ENCODE results near the gene ERMN. TPM values are rescaled to one million over a fixed set of nuclear protein-coding genes. Genes with fewer than 3 reads are reported as not detected.

ERMN gene
- total RNA-seq, 4 donors from 2014 or later = not detected

GRCh38 chr2:157334335-157334734 lies 8.7 kb upstream of the ERMN start:
- H3K4me1 ChIP-seq = no peaks in the 10 kb centered on the region
- H3K27ac ChIP-seq = no peak overlapping the region
- no peaks in the 10 kb centered on the region for H3K36me3 ChIP-seq
- no peak for DNase-seq
- in situ Hi-C loops (cut with MboI; ENCODE audit: low sequenced_read_pairs in 4 of 4) = loop anchor here in 2 of 4 donors (25.0 kb wide), 1 partner anchor 678 kb away; no protein-coding TSS in a partner anchor
- intact Hi-C loops (cut with DNase I; ENCODE audit: low total_unique reads) = no loop called here
- no peak for ATAC-seq
- no peak for TF ChIP-seq POLR2A (IDR thresholded peaks at IDR 0.05)
- TF ChIP-seq, protein P1, sequence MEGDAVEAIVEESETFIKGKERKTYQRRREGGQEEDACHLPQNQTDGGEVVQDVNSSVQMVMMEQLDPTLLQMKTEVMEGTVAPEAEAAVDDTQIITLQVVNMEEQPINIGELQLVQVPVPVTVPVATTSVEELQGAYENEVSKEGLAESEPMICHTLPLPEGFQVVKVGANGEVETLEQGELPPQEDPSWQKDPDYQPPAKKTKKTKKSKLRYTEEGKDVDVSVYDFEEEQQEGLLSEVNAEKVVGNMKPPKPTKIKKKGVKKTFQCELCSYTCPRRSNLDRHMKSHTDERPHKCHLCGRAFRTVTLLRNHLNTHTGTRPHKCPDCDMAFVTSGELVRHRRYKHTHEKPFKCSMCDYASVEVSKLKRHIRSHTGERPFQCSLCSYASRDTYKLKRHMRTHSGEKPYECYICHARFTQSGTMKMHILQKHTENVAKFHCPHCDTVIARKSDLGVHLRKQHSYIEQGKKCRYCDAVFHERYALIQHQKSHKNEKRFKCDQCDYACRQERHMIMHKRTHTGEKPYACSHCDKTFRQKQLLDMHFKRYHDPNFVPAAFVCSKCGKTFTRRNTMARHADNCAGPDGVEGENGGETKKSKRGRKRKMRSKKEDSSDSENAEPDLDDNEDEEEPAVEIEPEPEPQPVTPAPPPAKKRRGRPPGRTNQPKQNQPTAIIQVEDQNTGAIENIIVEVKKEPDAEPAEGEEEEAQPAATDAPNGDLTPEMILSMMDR (IDR thresholded peaks at IDR 0.05 in 4 of 5, conservative IDR thresholded peaks at IDR 0.05 in 1 of 5) = no peak
- no peaks in the 10 kb centered on the region for H3K27me3 ChIP-seq
- H3K4me3 ChIP-seq = no peak overlapping the region
- H3K9me3 ChIP-seq = no peaks in the 10 kb centered on the region

DNA sequence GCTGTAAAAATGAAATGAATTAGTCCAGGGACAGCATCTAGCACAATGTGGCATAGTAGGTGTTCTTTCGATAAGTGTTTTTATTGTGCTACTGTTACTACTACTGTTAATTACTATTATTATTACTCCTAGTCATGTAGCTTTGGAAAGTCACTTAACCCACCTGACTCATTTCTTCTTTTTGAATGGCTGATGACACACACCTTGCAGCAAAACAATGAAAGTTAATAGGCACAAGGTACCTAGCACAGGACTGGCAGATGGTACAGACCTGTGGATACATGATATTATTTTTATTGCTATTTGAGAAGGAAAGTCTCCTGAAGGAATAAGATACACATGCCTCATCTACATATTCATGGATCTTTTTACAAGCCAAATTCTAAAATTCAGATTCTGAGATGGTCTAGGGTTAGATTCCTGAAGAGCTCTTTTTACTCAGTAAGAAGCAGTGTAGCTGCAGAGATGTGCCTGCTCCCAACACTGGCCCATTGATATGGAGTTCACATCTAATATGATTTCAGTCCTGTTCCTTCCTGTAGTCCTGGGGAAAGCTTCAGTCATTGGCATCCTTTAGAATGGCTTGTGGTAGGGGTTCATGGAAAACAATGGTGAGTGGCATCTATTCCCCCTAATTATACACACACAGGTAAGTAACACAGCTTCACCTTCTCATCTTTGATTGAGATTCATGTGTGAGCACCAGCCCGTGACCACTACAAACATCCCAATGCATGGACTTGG lies 7.9 kb upstream of the ERMN start:
- no peaks in the 10 kb centered on the region for H3K36me3 ChIP-seq
- no peak for TF ChIP-seq POLR2A (IDR thresholded peaks at IDR 0.05)
- TF ChIP-seq, protein P1 (IDR thresholded peaks at IDR 0.05 in 4 of 5, conservative IDR thresholded peaks at IDR 0.05 in 1 of 5) = no peak
- no peak overlapping the region for H3K27ac ChIP-seq
- no peaks in the 10 kb centered on the region for H3K9me3 ChIP-seq
- H3K4me1 ChIP-seq = no peaks in the 10 kb centered on the region
- no peaks in the 10 kb centered on the region for H3K27me3 ChIP-seq
- no peak for ATAC-seq
- in situ Hi-C loops (cut with MboI; ENCODE audit: low sequenced_read_pairs in 4 of 4) = loop anchor here in 2 of 4 donors (25.0 kb wide), 1 partner anchor 679 kb away; no protein-coding TSS in a partner anchor
- intact Hi-C loops (cut with DNase I; ENCODE audit: low total_unique reads) = no loop called here
- no peak overlapping the region for H3K4me3 ChIP-seq
- no peak for DNase-seq

GRCh38 chr2:157329524-157329923 lies 3.9 kb upstream of the ERMN start:
- in situ Hi-C loops (cut with MboI; ENCODE audit: low sequenced_read_pairs in 4 of 4) (loop anchor here in 2 of 4 donors (25.0 kb wide), 1 partner anchor 683 kb away; no protein-coding TSS in a partner anchor), intact Hi-C loops (cut with DNase I; ENCODE audit: low total_unique reads) (no loop called here)
- DNase-seq (no peak), ATAC-seq (no peak)
- Histone ChIP-seq H3K4me3 (no peak overlapping the region), H3K27ac (no peak overlapping the region), H3K4me1 (no peaks in the 10 kb centered on the region), H3K27me3 (no peaks in the 10 kb centered on the region), H3K9me3 (no peaks in the 10 kb centered on the region), H3K36me3 (no peaks in the 10 kb centered on the region)
- TF ChIP-seq POLR2A (IDR thresholded peaks at IDR 0.05) = no peak
- TF ChIP-seq, protein P1 (IDR thresholded peaks at IDR 0.05 in 4 of 5, conservative IDR thresholded peaks at IDR 0.05 in 1 of 5) = no peak

- in situ Hi-C loops (cut with MboI; ENCODE audit: low sequenced_read_pairs in 4 of 4) (loop anchor here in 2 of 4 donors (25.0 kb wide), 1 partner anchor 684 kb away; no protein-coding TSS in a partner anchor), intact Hi-C loops (cut with DNase I; ENCODE audit: low total_unique reads) (no loop called here)
- peak; percentile 46 to 54 for DNase-seq
- no peak overlapping the region for H3K4me3 ChIP-seq
- no peaks in the 10 kb centered on the region for H3K9me3 ChIP-seq
- no peak overlapping the region for H3K27ac ChIP-seq
- H3K36me3 ChIP-seq = no peaks in the 10 kb centered on the region
- H3K27me3 ChIP-seq = no peaks in the 10 kb centered on the region
- no peaks in the 10 kb centered on the region for H3K4me1 ChIP-seq
- TF ChIP-seq POLR2A (IDR thresholded peaks at IDR 0.05) = no peak
- TF ChIP-seq, protein P1 (IDR thresholded peaks at IDR 0.05 in 4 of 5, conservative IDR thresholded peaks at IDR 0.05 in 1 of 5) = peak; percentile 18 to 82 (median 58)
- ATAC-seq = peak; percentile 64 to 75
Measured at GRCh38 chr2:157327621-157328500, 2.2 kb upstream of the ERMN start.

Data from gastrocnemius medialis (tissue), 4 donors.